ENCODE results near the gene VWF.

Gene VWF

DNA sequence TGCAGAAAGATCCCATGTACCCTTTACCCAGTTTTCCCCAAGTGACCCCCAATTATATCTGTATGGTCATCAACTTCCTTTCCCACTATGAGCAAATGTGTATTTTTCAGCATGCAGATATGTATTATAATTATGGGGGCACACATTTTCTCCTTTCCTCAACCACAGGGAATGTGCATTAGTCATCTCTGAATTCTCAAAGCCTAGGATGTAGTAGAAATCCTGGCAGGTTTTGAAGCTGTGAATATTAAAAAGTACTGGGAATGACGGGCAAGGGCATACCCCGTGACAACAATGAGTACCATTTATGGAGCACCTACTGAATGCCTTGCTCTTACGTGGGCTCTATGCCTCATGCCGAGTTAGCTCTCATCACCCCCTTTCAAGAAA is 71.5 kb downstream of the VWF start:
- TF ChIP-seq, protein P1, sequence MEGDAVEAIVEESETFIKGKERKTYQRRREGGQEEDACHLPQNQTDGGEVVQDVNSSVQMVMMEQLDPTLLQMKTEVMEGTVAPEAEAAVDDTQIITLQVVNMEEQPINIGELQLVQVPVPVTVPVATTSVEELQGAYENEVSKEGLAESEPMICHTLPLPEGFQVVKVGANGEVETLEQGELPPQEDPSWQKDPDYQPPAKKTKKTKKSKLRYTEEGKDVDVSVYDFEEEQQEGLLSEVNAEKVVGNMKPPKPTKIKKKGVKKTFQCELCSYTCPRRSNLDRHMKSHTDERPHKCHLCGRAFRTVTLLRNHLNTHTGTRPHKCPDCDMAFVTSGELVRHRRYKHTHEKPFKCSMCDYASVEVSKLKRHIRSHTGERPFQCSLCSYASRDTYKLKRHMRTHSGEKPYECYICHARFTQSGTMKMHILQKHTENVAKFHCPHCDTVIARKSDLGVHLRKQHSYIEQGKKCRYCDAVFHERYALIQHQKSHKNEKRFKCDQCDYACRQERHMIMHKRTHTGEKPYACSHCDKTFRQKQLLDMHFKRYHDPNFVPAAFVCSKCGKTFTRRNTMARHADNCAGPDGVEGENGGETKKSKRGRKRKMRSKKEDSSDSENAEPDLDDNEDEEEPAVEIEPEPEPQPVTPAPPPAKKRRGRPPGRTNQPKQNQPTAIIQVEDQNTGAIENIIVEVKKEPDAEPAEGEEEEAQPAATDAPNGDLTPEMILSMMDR (IDR thresholded peaks at IDR 0.05; ENCODE audit: insufficient read depth, low read depth, low read length, missing control alignments) = no peak
- DNase-seq (ENCODE audit: low read depth) = no peak
- H3K4me3 ChIP-seq (ENCODE audit: low read length) = no peak overlapping the region

DNA sequence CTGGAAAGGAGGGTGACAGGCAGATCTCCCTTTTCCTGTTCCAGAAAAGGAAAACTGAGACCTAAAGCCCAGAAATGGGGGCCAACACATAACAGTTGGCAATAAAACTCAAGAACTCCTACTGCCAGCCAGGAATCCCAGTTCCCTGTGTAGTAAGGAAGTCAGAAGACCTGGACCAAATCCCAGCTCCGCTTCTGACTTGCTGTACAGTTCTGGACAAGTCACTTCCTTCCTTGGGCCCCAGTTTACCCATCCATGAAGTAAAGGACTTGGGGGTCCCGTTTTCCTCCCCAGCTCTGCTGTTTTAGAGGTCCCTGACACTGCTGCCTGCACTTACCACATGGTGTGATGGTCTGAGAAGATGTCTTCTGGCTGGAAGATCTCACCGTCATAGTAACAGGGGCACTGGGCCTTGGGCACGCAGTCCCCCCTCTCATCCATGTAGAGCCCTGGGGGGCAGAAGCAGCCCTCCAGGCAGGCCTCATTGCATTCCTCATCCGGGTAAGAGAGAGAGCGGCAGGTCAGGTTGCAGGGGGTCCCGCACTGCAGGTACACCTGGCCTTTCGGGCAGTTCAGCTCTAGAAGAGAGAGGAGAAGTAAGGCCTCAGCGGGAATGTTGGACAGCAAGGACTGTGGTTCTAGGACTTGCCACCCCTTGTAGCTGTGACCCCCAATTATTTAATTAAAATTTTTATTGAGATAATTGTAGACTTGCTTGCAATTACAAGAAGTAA is 72.1 kb downstream of the VWF start:
- no peak overlapping the region for H3K4me3 ChIP-seq (ENCODE audit: low read length)
- TF ChIP-seq, protein P1 (IDR thresholded peaks at IDR 0.05; ENCODE audit: insufficient read depth, low read depth, low read length, missing control alignments) = no peak
- no peak for DNase-seq (ENCODE audit: low read depth)

DNA sequence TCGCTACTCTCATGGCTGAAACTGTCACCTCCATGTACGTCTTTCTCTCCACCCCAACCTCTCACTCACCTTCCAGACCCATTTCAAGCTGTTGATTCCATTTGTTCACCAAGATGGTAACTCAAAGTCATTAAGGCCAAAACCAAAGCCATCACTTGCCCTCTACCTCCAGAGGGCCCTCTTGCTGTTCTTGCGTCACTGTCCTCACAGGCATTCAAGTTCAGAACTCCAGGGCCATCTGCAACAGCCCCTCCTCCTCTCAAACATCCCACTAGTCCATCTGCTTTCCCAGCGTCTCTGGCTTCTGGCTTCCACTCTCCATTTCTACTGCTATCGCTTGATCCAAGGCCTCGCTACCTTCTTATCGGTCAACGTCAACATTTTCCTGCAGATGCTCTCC is 74.5 kb downstream of the VWF start:
- H3K4me3 ChIP-seq (ENCODE audit: low read length) = no peak overlapping the region
- TF ChIP-seq, protein P1 (IDR thresholded peaks at IDR 0.05; ENCODE audit: insufficient read depth, low read depth, low read length, missing control alignments) = no peak
- no peak for DNase-seq (ENCODE audit: low read depth)

DNA sequence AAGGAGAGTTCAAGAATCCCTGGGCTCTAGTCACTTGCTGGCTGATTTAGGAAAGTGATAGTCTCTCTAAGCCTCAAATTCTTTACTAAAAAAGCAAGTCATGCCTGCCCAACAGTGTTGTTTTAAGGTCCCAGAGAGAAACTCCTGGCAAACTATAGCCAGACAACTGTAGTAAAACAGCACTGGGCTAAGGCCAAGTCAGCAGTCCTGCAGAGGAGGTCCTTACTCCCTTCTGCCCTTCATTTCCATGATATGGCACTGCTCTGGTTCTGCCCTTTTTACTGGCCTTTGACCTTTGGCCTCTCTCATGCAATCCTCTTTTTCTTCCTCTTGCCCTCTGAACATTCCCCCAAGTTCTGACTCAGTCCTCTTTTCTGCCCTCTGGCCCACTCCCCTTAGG is 74.9 kb downstream of the VWF start:
- TF ChIP-seq, protein P1 (IDR thresholded peaks at IDR 0.05; ENCODE audit: insufficient read depth, low read depth, low read length, missing control alignments) = no peak
- H3K4me3 ChIP-seq (ENCODE audit: low read length) = no peak overlapping the region
- no peak for DNase-seq (ENCODE audit: low read depth)

DNA sequence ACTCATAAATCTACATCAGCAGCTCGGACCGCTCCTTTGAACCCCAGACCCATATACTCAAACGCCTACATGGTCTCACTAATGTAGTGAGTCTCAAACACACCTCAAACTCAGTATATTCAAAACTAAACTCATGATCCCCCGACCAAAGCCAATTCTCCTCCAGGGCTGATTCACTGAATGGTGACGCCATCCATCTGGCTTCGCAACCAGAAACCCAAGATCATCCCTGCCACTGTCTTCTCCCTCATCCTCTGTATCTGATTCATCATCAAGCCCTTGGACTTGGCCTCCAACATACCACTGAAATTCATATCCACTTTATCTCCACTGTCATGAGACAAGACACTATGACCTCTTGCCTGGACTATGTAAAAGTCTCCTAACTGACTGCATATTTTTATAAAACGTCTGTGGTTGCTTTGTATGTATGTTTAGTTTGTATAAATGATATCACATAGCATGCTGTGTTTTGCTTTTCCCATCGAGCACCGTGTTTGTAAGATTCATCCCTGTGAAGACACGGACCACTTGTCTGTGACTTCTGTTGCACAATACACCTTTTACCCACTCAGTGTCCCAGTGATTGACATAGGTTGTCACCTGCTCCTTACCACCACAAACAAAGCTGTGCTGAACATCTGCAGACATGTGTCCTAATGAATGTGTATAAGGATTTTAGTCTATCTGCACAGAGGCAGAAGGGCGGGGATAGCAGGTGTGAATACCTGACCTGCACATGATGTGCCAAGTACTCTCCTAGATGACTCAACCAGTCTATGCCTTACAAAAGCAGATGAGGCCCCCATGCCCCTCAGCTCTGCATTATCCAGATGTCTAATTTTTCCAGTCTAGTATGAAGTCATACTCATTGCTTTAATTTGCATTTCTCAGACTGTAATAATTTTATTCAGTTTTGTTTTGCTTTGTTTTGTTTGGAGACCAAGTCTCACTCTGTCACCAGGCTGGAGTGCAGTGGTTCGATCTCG is 76.9 kb downstream of the VWF start:
- TF ChIP-seq, protein P1 (IDR thresholded peaks at IDR 0.05; ENCODE audit: insufficient read depth, low read depth, low read length, missing control alignments) = no peak
- peak; percentile 57 for DNase-seq (ENCODE audit: low read depth)
- H3K4me3 ChIP-seq (ENCODE audit: low read length) = no peak overlapping the region

DNA sequence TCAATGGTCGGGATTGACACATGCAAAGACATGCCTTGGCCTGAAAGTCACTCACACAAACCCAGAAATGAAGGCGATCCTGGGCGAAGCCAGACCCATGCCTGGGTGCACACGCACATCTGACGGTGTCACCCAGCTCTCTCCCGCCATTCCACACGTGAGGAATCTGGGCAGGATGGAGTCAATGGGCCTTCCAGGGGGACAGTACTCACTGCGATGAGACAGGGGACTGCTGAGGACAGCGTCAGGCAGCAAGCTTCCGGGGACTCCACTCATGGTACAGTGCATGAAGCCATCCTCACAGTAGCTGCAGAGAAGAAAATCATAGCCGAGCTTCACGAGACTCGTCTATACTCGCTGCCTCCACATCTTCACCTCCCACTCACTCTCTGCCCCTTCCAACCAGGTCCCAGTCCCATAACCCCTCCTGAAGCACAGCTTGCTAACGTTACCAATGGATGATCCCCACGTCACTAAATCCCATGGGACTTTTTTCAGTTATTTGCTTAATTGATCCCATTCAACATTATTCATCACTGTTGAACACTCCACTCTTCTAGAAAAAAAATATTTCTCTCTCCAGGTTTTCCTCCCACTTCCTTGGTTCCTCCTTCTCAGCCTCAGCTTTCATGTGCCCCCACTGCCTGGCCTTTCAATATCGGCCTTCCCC is 77.8 kb downstream of the VWF start:
- TF ChIP-seq, protein P1 (IDR thresholded peaks at IDR 0.05; ENCODE audit: insufficient read depth, low read depth, low read length, missing control alignments) = no peak
- H3K4me3 ChIP-seq (ENCODE audit: low read length) = no peak overlapping the region
- no peak for DNase-seq (ENCODE audit: low read depth)
